IgD-negative memory B cell (primary cell): ENCODE measurements around the gene MYCN. TPM values are rescaled to one million over a fixed set of nuclear protein-coding genes. Genes with fewer than 3 reads are reported as not detected.

Source experiments
- H3K27ac Mint-ChIP-seq, 3 donors: one replicate each; pipeline ENCODE4 v1.8.0; 2020 to 2022; ENCODE audit warnings: mild to moderate bottlenecking in 3 of 3, mixed read lengths in 3 of 3, moderate library complexity in 1 of 3
- H3K27me3 Mint-ChIP-seq: one replicate; pipeline ENCODE4 v1.8.0; 2021; ENCODE audit warnings: mixed read lengths
- H3K36me3 Mint-ChIP-seq: one replicate; pipeline ENCODE4 v1.8.0; 2020; ENCODE audit warnings: mild to moderate bottlenecking, mixed read lengths
- H3K4me1 Mint-ChIP-seq, 3 donors: one replicate each; pipeline ENCODE4 v1.8.0; 2020 to 2022; ENCODE audit warnings: mixed read lengths in 3 of 3, mild to moderate bottlenecking in 1 of 3
- H3K4me3 Mint-ChIP-seq, 4 donors: one replicate each; pipeline ENCODE4 v1.8.0; 2020 to 2022; ENCODE audit warnings: mild to moderate bottlenecking in 4 of 4, mixed read lengths in 4 of 4, moderate library complexity in 3 of 4
- H3K9me3 Mint-ChIP-seq, 3 donors: one replicate each; pipeline ENCODE4 v1.8.0; 2020 to 2021; ENCODE audit warnings: mixed read lengths in 3 of 3, mild to moderate bottlenecking in 1 of 3
- polyA plus RNA-seq: library from polyadenylated mRNA; unstranded; fragments of 300-500 nt; fragmentation: Illumina TruSeq; gene quantifications from one replicate; pipeline ENCODE4 v1.2.3, GENCODE V29; 2021

The MYCN gene
- polyA plus RNA-seq, result not detected

- H3K4me1 Mint-ChIP-seq, result peaks cover 0 to 8% (median 3%) of the 10 kb centered on the region in 3 donors
- H3K4me3 Mint-ChIP-seq, result peak within 1 kb of the TSS in 3 of 4 donors; percentile 66 to 86 (median 86)
- H3K27ac Mint-ChIP-seq, result peak within 1 kb of the TSS in 1 of 3 donors; percentile 69
- H3K9me3 Mint-ChIP-seq, result no peaks in the 10 kb centered on the region
- H3K36me3 Mint-ChIP-seq, result no peaks in the 10 kb centered on the region
- peaks cover 62% of the 10 kb centered on the region for H3K27me3 Mint-ChIP-seq
Measured at GRCh38 chr2:15939854-15940660, at the start of gene MYCN. Gene MYCN, plus strand, starts transcription at chr2:15940550. Its CDS starts 1,515 bp downstream, at chr2:15942065.

DNA sequence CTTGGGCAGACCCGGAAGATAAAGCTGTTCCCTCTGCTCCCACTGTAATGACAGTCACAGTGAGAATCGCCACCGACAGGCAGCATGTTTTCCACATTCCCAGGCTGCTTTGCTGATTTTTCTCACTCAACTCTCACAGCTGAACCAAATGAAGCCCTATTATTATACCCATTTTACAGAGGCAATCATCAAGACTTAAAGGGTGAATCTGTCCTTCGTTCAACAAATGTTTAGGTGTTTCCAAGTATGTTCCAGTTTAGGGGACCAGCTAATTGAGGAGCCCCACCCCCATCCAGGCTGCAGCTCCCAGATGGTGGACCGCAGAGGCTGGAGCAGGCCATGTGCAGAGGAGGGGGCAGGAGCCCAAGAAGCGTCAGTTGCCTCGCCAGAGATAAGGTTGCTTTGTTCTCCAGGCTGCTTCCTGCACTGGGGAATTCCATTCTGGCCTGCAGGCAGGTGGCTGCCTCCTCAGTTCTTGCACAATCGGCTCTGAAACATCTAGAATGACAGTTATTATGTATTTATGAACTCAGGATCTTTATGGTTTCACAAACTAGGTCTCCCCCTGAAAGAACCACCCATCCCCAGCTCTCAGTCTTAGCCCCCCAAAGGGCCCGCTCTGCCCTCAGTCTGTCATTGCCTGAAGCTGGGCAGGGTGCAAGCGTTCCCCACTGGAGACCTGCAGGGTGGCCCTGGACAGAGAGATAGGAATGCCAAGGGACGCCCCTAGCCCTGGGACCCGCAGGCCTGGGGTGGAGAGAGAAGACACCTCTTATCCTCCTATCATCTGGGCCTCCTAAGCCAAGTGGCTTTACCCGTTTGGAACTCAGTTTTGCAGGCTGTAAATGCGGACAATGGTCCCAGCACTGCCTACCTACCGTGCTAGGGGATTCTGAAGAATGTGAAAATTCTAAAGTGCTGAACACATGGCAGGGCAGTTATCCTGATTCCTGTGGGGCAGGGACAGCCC is 49.1 kb upstream of the MYCN start:
- Mint-ChIP-seq H3K27me3 (peaks cover 2% of the 10 kb centered on the region), H3K9me3 (peaks cover 0 to 2% (median 1%) of the 10 kb centered on the region in 3 donors), H3K4me3 (no peak overlapping the region), H3K27ac (no peak overlapping the region), H3K4me1 (no peaks in the 10 kb centered on the region), H3K36me3 (no peaks in the 10 kb centered on the region)

GRCh38 chr2:15892151-15892880 is 48.0 kb upstream of the MYCN start:
- no peaks in the 10 kb centered on the region for H3K4me1 Mint-ChIP-seq
- no peaks in the 10 kb centered on the region for H3K36me3 Mint-ChIP-seq
- H3K27ac Mint-ChIP-seq, result no peak overlapping the region
- peaks cover 2% of the 10 kb centered on the region for H3K27me3 Mint-ChIP-seq
- H3K9me3 Mint-ChIP-seq, result peaks cover 0 to 9% (median 6%) of the 10 kb centered on the region in 3 donors
- H3K4me3 Mint-ChIP-seq, result no peak overlapping the region

DNA sequence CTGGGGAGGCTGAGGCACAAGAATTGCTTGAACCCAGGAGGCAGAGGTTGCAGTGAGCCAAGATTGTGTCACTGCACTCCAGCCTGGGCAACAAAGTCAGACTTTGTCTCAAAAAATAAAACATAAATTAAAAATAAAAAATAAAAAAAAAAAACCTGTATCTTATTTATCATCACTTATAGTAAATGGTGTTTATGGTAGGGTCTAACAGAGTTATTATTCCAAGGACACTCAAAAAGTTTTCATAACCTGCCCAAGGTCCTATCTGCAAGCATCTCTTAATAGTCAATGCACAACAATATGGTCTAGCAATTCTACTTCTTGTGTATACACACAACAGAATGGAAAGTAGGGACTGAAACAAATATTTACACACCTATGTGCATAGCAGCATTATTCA is 47.3 kb upstream of the MYCN start:
- Mint-ChIP-seq H3K27ac (no peak overlapping the region), H3K9me3 (peaks cover 0 to 16% (median 6%) of the 10 kb centered on the region in 3 donors), H3K4me3 (no peak overlapping the region), H3K36me3 (no peaks in the 10 kb centered on the region), H3K4me1 (no peaks in the 10 kb centered on the region), H3K27me3 (peaks cover 2% of the 10 kb centered on the region)

GRCh38 chr2:15893689-15894480 is 46.5 kb upstream of the MYCN start:
- Mint-ChIP-seq H3K36me3 (no peaks in the 10 kb centered on the region), H3K27me3 (peaks cover 2% of the 10 kb centered on the region), H3K27ac (no peak overlapping the region), H3K9me3 (peaks cover 2 to 19% (median 8%) of the 10 kb centered on the region in 3 donors), H3K4me1 (no peaks in the 10 kb centered on the region), H3K4me3 (no peak overlapping the region)

DNA sequence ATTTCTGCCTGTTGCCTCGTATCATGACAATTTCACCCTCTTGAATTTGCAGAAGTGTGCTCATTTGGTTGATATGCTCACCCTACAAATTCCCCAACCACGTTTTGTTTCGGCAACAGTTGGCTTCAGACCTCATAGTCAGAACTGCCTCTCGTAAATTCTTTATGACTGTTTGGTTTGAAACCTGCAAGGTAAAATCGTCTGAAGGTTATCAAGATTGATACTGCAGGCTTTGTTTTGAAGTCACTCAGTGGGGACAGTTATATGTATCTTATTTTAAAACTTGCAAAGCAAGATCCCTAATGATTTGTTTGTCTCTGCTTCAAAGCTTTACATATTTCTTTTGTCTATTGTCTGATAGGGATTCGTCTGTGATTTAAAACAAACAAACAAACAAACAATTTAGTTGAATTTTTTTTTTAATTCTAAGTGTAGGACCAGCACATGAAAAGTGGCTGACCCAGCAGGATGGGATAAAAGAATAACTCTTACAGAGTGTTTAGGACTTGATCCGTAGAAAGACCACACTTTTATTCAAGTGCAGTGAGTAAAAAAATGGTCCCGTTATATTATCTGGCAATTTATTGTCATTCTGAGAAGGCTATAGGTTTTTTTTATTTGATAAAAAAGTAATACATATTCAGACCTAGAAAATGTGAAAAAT is 45.7 kb upstream of the MYCN start:
- Mint-ChIP-seq H3K4me1 (no peaks in the 10 kb centered on the region), H3K27me3 (peaks cover 2% of the 10 kb centered on the region), H3K27ac (no peak overlapping the region), H3K36me3 (no peaks in the 10 kb centered on the region), H3K9me3 (peaks cover 2 to 19% (median 8%) of the 10 kb centered on the region in 3 donors), H3K4me3 (no peak overlapping the region)

DNA sequence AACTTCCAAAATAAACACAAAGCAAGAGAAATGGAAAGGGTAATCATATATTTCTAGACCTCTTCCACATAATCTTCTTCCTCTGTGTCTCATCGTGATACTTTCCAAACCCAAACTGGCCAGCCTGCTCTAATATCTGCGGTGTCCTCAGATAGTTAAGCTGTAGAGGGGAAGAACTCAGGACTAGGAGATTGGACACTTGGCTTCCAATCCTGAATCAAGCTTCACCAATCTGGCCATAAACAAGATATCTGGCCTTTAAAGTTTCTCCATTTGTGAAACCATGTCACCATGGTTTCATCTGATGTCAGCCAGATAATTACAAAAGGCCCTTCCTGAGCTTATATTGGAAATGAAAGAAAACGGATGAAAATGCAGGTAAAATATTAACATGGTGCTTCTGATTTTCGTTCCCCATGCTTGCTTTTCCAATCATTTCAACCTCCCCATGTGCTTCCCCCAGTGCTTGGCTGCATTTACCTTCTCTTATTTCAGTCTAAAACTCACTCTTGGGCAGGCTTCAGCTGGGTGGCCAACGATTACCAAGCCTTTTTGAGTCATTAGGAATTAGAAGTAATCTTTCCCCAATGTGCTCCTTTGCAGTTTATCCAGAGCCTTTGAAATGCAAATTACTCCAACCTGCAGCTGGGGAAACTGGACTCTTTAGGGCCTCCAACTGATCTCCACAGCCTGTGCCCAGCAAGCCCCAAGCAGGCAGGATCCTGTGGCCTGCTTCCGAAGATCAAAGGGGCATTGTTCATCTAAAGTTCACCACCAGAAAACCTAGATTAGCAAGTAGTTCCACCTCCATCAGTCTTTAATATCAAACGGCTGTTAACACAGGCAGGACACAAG is 44.5 kb upstream of the MYCN start:
- no peaks in the 10 kb centered on the region for H3K27me3 Mint-ChIP-seq
- no peaks in the 10 kb centered on the region for H3K36me3 Mint-ChIP-seq
- no peak overlapping the region for H3K4me3 Mint-ChIP-seq

DNA sequence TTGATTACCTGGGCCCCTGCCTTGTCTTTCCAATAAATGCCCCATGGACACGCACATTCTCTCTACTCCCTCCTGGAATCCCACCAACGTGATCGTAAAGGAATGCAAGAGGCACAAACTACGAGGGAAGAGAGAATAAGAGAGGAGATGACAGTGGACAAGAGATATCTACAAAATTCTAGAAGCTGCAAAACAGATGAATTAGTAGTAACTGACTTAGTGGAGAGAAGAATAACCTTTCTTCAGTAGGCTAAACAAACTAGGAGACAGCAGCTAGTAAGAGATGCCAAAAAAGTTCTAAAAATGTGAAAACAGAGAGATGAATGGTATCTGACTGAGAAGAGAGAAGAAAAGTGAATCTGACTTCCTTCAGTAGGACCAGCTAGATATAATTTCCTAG is 43.5 kb upstream of the MYCN start:
- H3K27me3 Mint-ChIP-seq, result no peaks in the 10 kb centered on the region
- H3K27ac Mint-ChIP-seq, result no peak overlapping the region
- no peak overlapping the region for H3K4me3 Mint-ChIP-seq
- no peaks in the 10 kb centered on the region for H3K4me1 Mint-ChIP-seq
- no peaks in the 10 kb centered on the region for H3K36me3 Mint-ChIP-seq
- H3K9me3 Mint-ChIP-seq, result peaks cover 5 to 29% (median 8%) of the 10 kb centered on the region in 3 donors

More for the DNA sequence above, 44.5 kb upstream of the MYCN start:
- Mint-ChIP-seq H3K9me3 (peaks cover 2 to 23% (median 8%) of the 10 kb centered on the region in 3 donors), H3K27ac (no peak overlapping the region), H3K4me1 (no peaks in the 10 kb centered on the region)

GRCh38 chr2:15897431-15898098 is 42.8 kb upstream of the MYCN start:
- H3K36me3 Mint-ChIP-seq, result no peaks in the 10 kb centered on the region
- no peaks in the 10 kb centered on the region for H3K4me1 Mint-ChIP-seq
- H3K27me3 Mint-ChIP-seq, result no peaks in the 10 kb centered on the region
- no peak overlapping the region for H3K4me3 Mint-ChIP-seq
- peaks cover 5 to 29% (median 8%) of the 10 kb centered on the region in 3 donors for H3K9me3 Mint-ChIP-seq
- H3K27ac Mint-ChIP-seq, result no peak overlapping the region

GRCh38 chr2:15899327-15899612 is 41.1 kb upstream of the MYCN start:
- peaks cover 6 to 29% (median 7%) of the 10 kb centered on the region in 3 donors for H3K9me3 Mint-ChIP-seq
- H3K4me3 Mint-ChIP-seq, result no peak overlapping the region
- no peaks in the 10 kb centered on the region for H3K4me1 Mint-ChIP-seq
- H3K27me3 Mint-ChIP-seq, result no peaks in the 10 kb centered on the region
- H3K27ac Mint-ChIP-seq, result no peak overlapping the region
- no peaks in the 10 kb centered on the region for H3K36me3 Mint-ChIP-seq

DNA sequence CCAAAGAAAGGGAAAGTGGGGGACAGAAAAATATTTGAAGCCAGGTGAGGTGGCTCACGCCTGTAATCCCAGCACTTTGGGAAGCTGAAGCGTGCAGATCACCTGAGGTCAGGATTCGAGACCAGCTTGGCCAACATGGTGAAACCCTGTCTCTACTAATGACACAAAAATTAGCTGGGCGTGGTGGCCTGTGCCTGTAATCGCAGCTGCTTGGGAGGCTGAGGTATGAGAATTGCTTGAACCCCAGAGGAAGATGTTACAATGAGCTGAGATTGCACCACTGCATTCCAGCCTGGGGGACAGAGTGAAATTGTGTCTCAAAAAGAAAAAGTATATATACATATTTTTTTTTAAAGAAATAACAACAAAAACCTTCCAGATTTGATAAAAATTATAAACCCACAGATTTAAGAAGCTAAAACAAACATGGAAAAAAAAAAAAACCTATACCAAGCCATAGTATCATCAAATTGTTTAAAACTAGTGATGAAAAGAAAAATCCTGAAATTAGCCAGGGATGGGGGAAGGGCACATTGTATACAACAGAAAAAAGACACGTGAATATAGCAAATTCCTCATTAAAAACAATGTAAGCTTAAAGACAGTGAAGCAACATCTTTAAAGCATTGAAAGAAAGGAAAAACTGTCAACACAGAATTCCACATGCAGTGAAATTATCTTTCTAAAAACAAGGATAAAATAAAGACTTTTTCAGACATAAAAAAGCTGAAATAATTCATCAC is 40.4 kb upstream of the MYCN start:
- H3K4me3 Mint-ChIP-seq, result no peak overlapping the region
- H3K4me1 Mint-ChIP-seq, result no peaks in the 10 kb centered on the region
- H3K36me3 Mint-ChIP-seq, result no peaks in the 10 kb centered on the region
- no peak overlapping the region for H3K27ac Mint-ChIP-seq
- peaks cover 6 to 29% (median 7%) of the 10 kb centered on the region in 3 donors for H3K9me3 Mint-ChIP-seq
- no peaks in the 10 kb centered on the region for H3K27me3 Mint-ChIP-seq

DNA sequence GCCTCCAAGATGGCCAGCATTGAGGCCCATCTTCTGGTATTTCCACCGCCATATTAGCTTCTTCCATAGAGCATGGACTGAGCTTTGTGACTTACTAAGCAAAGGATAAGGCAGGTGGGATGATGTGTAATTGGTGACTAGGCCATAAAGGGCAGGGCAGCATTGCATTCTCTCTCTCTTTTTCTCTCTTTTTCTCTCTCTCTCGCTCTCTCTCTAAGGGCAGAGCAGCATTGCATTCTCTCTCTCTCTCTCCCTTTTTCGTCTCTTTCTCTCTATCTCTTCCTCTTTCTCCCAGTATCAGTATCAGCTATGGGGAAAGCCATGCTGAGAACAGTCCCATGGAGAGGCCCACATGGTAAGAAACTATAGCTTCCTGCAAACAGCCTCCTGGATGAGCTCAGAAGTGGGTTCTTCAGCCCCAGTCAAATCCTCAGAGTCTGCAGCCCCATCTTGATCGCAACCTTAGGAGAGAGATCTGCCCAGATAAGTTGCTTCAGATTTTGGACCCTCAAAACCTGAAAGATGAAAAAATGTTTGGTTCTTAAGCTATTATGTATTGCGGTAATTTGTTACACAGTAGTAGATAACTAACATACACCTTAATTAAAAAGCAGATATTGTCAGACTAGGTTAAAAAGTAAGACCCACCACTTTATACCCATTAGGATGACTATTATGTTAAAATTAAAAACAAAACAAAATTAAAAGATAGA is 39.1 kb upstream of the MYCN start:
- Mint-ChIP-seq H3K36me3 (no peaks in the 10 kb centered on the region), H3K4me1 (no peaks in the 10 kb centered on the region), H3K27me3 (peaks cover 1% of the 10 kb centered on the region), H3K9me3 (peaks cover 6 to 27% (median 7%) of the 10 kb centered on the region in 3 donors), H3K27ac (peak overlapping the region in 1 of 3 donors; percentile 50), H3K4me3 (no peak overlapping the region)
